ENCODE data around the gene NCAM2. TPM values are rescaled to one million over a fixed set of nuclear protein-coding genes. Genes with fewer than 3 reads are reported as not detected.

Gene NCAM2
- polyA plus RNA-seq (ENCODE audit: insufficient read length), result 5.8 TPM

DNA sequence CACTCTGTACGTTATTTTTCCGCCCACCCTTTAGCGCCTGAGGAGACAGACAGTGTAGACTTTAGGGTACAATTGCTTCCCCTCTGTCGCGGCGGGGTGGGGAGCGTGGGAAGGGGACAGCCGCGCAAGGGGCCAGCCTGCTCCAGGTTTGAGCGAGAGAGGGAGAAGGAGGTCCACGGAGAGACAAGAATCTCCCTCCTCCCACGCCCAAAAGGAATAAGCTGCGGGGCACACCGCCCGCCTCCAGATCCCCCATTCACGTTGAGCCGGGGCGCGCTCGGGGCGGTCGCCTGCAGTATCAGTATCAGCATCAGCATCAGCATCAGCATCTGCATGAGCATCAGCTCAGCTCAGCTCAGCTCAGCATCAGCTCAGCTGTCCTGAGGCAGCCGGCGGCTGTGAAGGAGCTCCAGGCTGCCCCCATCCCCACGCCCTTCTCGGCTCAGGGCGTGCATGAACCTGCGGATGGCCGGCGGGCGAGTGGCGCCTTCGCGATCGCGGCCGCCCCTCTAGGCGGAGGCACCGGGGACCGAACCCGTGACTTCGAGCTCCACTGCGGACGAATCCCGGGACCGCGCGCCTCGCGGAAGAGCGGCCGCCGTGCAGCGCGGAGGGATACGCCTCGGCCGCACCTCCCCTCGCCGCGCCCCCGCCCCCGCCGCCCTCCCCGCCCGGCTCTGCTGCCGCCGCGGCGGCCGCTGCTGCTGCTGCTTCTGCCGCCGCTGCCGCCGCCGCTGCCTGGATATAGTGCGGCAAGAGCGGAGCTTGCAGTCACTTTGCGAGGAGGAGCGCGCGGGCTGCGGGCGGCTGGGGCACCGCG lies at the start of gene NCAM2:
Gene NCAM2, plus strand, starts transcription at position 774 of the 820 bp plus-strand sequence.
- DNase-seq, result peak; percentile 82

DNA sequence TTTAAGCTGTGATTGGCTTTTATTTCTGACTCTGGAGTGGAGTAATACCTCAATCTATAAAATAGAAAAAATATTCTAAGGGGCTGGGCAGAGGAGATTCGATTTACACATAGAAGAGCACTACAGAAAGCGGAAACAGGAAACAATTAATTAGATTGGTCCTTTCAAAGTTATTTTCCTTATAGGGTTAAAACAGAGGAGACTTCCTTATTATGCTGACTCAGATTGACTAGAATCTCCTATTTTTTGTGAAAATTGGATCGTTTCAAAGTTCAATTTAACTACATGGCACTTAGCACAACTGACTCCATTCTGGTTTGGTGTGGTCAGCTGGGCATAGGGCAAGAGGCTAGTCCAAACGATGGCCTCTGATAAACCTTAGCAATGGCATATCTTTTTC lies 48.3 kb upstream of the NCAM2 start:
- no peak for DNase-seq

DNA sequence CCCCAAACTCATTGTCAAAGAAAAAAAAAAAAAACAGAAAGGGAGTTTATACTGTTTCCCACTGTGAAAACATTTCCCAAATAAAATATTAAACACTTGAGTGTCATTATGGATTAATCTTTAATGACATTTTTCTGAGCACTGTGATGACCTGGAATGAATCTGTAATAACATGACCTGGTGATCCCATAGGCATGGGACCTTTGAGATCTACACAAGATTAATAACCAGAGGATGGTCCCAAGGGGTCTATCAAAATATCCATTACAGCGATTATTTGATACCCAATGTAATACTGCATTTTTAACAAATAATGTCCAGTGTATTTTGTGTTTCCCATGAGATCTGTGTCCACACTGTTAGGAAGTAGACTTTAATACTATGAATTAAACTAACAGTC lies 32.4 kb upstream of the NCAM2 start:
- DNase-seq, result no peak

DNA sequence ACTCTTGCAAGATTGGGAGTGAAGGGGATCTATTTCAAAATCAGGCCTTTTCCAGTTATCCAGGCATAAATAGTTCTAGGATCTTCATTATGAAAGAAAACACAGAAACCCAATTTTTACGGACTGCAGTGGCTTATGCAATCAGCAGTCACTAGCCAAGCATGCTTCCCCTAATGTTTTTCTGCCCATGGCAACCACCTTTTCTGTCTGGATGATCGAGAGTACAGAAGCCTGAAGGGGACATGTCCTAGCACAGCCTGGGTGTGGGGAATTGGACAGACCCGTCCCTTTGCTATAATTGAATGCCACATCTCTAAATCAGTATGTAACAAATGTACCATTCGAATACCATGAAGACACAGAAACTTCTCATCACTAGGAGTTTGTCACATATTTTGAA lies 29.8 kb upstream of the NCAM2 start:
- no peak for DNase-seq

DNA sequence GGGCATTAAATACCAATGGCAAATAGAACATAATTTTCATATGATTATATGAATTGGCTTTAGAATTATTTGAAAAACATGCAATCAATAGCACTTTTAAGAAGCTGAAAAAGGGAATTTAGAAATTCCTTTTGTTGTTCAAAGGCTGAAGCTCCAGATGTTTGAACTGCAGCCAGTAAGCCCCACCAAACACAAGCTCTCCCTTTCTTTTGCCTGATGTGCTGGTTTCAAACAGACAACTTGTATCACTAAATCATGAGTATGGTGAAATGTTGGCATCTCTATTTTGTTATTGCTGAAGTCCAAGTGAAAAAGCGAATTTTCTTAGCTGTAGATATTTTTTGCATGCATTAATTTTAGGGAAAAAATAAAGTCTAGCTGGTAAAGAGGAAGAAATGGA lies 27.5 kb upstream of the NCAM2 start:
- no peak for DNase-seq

DNA sequence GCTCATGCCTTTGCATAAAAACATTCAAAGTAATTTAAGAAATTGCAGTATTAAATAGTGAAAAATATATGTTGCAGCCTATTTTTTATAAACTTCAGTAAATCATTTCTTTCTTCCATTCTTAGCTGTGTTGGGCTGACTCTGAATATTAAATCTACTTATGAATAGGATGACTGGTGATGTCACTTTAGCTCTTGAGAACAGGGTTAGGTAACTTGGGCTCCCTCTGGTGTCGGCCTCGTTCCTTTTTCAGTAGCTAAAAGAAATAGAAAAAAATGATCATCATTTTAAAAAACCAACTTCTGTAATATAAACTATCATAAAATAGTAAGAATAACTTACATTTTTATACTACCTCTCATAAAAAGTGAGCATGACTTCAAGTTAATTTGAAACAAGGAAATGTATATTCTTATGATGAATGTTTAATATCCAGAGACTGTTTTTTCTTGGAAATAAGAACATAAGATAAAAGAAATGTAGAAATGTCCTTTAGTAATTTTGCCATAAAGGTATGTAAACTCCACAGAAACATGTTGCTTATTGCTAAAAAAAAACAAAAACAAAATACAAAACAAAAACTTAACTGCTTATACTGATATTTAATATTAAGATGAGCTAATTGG lies 26.8 kb upstream of the NCAM2 start:
- peak; percentile 53 for DNase-seq

DNA sequence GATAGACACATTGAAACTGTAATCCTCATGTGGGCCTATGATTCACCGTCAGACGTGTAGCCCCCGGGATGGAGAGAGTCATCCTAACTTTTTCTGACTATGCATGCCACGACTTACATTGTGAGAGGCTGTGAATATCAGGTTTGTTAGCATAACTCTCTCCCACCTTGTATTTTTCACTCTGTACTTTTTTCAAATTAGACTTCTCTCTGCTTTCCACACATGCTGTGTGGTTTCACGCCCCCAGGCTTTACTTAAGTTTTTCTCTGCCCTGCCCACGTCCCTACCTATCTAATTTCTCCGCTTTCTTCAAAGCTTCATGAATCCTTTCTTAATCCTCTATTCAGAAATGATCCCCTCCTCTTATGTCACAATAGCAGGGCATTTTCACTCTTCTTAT lies 3.4 kb upstream of the NCAM2 start:
- DNase-seq, result no peak

DNA sequence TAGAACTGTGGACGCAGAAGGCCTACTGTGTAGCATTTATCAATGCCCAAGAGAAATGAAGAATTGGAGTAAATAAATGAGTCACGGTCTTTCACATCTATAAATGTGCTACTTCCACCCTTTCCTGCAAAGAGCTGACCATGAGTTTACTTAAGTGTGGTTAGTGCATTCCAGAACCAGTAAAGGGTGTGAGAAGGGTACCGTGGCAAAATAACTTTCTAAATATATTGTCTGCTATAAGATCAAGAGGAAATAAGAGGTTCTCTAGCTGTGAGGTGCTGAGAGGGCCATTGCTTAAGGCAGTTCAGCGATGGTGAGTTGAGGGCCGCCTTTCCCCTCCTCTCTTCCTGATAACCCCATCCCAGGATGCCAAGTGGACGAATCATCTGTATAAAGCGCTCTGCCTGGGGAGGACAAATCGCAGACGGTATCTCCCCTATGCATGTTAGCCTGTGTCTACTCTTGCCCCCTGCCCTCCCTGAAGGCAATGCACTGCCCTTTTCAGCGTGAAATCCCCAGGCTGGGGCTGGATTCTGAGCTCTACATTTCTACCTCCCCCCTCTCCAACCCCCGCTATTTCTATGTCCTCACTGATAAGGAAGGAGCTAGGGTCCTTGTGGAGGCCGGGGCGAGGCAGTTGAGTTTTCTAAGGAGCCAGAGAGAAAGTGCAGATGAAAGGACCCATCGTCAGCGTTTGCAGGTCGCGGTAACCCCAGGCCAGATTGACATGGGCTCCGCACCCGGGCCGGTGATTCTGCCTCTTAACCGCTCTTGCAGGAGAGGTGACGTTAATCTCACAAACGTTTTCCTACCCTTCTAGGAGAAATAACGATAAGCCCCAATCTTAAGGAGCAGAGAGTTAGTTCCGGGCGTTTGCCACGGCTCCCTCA lies 1.5 kb upstream of the NCAM2 start:
- no peak for DNase-seq

DNA sequence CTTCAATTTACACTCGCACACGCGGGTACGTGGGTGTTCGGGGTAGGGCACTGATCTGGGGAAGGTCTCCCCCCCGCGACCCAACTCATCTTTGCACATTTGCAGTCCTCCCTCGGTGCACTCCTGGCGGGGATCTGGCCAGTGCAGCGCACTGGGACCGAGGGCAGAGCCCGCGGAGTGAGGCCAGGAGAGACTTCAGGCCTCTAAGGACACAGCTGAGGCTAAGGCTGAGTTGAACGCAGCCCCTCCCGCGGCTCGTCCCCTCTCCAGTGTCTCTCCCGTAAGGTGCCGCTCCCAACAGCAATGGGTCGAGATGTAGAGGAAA lies 936 bp upstream of the NCAM2 start:
- DNase-seq, result no peak

DNA sequence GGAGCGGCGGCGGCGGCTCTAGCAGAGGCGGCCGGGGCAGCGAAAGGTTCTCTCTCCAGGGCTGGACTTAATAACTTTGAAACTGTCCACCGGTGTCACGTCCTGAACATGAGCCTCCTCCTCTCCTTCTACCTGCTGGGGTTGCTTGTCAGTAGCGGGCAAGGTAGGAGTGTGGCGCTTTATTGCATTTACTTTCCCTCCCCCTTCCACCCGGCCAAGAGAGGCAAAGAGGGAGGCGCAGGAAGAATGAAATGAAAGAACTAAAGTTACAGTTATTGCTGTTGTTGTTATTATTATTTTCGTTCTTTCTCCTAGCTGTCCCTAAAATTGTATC lies 214 bp downstream of the NCAM2 start:
- DNase-seq, result no peak

DNA sequence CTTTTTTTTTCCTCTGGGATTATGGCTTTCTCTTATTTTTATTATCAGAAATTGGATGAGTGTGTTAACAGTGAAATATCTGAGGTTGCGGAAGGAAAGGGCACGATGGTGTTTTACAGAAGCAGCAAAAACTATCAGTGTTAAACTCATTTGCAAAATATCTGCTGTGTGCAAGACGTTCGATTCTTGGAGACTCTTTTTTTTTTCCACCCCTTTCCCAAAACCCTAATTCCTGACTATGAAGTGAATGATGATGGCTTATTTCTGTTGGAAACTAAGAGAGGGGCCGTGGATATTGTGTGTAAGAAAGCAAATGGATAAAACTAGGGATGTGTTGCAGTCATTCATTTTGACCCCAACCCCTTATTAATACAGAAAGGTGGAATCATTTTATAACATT lies 677 bp downstream of the NCAM2 start:
- no peak for DNase-seq

DNA sequence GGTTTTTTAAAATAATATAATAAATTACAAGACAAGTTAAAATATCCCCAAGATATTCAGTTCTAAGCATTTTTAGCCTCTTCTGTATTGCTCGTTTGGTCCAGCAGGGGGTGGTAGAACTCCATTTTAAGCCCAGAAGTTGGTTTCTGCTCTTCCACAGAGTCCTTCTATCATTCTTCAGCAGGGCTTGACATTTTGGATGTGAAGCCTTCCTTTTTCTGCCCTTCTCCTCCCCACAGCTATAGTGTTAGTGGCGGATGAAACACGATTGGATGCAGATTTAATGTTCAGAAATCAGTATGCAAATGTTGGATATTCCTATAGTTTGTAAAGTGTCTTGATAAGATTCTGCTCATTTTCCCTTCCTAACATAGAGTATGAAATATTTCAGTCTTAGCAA lies 1.4 kb downstream of the NCAM2 start:
- DNase-seq, result peak; percentile 68

DNA sequence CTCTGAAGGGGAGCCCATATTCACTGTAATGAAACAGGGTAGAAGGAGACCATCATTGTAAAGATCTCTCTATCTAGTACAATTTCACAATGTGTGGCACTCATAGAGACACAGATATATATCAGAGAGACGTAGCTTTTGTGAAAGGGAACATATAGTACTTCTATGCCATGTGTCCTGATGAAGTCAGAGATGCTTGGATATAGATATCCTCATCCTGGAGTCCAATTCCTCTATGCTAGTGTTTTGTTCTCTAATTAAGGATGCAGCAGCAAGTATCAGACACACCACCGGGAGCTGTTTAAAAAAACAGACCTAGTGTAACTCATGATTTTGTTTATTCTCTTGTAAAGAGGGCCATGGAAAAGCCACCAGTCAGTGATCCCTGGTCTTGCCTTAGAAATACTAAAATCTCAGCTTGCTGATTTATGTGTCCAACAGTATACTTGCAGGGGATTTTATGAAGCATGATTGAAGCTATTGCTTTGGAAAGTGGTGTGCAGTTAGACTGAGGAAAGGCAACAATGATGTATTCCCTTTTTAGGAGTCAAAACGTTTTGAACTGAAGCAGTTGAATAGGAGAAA lies 2.5 kb downstream of the NCAM2 start:
- DNase-seq, result no peak

DNA sequence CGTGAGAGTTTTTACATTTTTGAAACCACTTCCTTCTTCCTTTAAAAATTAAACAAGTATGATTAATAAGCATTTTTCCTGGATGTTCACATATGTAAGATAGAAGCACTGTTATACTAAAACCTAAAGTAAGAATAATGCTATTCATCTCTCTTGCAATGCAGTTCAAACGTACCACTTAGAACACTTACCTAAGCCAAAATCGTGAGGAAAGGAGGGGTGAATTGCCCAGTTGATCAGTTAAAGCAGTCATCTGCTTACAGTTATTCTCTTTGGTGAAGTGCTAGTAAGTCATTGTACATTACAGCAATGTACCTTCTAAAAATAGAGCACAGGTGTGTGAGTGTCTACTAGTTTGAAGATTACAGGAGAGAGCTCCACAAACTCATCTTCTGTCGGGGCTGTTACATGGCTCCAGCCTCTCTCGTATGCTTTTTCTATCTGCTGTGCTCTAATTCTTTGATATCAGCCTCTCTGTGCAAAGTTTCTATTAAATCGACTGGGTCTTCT lies 3.4 kb downstream of the NCAM2 start:
- no peak for DNase-seq

DNA sequence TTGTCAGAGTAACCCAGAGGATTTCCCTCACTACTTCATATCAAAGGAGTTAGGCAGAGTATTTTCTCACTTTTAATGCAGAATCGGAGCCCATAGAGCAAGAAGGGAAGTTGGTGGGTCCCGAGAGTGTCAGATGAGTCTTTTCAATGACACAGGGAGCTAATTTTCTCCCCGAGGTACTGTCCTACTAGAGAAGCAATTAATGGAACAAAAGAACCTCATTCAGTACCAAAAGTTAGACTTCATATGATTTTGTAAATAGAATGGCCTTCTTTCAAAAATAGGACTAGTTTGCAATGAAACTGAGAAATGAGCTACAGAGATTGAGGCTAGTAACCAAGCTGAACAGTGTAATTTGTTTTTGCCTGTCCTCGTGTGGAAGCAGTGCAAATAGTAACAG lies 3.9 kb downstream of the NCAM2 start:
- no peak for DNase-seq

DNA sequence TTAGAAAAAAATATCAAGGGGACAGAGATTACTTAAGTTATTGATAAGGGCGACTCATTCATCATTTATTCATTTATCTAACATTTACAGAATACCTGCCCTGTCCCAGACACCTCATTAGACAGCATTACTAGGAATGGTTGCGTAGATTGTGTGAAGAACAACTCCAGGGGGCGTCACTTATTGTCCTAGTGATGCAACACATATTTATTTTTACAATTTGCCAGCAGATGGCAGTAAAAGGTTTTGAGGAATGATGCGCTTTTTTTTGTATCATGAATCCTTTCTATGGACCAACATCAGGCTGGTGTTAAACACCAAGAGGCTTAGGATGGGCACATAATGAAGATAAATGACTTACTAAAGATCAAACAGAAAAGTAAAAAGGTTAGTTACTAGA lies 5.5 kb downstream of the NCAM2 start:
- DNase-seq, result no peak

DNA sequence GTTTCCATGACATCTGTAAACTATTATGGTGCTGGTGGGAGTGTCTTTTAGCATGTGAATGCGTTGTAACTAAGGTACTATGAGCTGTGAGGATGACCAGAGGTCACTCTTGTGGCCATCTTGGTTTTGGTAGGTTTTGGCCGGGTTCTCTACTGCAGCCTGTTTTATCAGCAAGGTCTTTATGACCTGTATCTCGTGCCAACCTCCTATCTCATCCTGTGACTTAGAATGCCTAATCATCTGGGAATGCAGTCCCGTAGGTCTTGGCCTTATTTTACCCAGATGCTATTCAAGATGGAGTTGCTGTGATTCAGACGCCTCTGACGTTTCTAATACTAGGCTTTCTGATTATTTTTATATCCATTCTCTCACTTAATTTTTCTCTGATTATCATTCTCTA lies 9.4 kb downstream of the NCAM2 start:
- no peak for DNase-seq

DNA sequence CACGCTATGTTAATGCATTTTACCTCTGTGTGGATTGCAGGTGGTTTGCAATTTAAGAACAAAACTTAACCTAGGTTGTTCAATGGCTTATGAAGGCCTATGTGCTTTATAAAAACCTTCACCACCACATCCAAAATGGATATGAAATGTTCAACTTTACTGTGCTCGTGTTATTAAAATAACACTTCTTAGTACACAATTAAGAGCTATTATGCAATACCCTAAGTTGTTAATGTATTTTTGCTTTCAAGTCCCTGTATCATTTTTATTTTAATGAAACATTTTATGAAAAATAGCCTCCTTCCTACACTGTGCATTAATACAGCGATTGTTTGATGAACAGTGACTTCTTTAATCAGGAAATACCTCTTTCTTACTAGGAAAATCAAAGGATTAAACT lies 12.0 kb downstream of the NCAM2 start:
- no peak for DNase-seq

DNA sequence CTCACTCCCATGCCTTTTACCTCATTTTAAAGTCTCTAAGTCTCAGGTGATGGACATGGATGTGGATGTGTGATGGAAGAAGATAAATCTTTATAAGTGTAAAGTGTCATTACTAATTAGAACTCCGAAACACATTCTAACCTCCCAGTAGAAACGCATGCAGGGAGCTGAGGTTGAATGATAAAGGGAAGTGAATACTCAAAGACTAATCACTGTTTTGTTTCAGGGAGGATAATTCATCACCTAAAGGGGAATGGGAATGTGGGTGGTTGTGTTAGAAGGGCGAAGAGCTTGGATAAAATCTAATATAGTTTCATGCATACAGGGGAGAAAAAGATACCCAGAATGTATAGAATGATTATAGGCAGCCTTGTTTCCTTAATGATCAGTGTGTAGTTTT lies 12.5 kb downstream of the NCAM2 start:
- DNase-seq, result no peak

DNA sequence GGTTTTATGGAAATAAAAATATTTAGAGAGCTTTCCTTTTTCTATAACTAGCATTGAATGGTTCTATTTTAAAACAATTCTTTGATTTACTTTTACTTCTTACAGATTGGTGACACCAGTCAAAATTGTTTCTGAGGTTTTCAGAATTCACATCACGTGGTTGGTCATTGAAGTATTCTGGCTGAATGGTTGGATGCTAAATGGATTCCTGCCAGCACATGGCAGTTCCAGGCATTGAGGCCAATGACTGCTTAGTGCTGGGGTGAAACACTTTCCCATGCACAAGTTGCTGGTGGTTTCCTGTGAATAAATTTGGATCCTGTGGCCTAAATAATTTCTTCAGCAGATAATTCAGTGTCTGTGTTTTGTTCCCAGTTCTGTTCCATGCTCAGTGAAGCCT lies 20.6 kb downstream of the NCAM2 start:
- DNase-seq, result no peak

DNA sequence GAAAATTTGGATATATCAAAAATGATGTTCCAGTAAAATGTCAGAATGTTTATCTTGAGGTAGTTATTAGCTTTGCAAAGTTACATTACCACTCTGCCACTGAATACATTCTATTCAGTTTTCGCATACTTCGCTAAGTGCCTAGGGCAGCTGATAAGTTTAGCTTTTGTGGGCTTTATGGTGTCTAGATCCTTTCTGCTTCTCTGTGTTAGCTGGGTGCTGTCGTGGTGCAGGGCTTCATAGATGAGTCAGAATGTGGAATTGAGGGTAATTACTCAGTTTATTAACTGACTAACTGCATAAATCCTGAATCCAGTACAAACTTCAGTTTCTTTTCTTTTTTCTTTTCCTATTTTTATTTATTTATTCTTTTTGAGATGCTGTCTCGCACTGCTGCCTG lies 21.5 kb downstream of the NCAM2 start:
- no peak for DNase-seq

DNA sequence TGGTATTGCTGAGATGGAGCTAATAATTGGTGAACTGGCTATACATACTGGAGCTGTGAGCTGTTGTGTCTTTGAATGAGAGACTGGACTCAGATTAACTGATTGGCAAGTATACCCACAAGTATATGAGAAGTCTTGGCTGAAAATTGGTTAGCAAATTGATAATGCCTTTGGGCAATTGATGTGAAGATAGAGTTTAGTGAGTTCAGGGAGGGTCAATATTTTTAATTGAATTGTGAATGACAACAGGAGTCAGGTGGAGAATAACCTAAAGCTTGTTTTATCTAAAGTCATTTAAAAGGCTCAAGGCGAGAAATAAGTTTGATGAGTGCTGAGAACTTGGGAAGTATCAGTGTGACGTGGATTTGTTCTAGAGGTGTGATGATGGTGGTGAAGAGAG lies 27.5 kb downstream of the NCAM2 start:
- DNase-seq, result no peak

DNA sequence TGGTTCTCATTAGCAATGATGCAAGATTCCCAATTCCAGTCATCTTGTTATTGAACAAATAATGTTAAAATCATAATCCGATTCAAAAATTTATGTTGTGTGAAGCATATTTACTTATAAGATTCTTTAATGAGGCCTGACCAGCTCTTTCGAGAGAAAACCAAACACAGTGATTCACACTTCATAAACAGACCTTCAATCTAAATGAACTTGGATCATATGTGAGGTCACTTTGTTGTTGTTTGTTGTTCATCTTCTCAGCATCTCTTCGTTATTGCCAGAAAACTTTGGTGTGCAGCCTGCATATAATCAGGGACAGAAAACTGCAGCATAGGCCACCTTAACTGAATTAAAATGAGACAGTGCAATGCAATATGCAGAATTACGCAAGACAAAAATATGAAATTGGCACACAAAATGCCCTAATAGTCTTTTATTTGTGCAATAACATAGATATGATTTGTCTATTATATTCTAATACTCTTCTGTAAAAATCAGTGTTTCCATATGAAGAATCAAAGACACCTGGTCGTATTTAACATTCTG lies 30.1 kb downstream of the NCAM2 start:
- DNase-seq, result no peak
